HG02852 (cell line): Measurements from ENCODE around the gene CLPTM1.
A peak's percentile ranks its signal among the peaks of the same experiment; 100 is the strongest.
"Not testable (repeated sequence)": the region's sequence is repeated elsewhere in the genome, so short reads cannot be mapped to it uniquely, and the experiment has no call there.

Experiments
- ATAC-seq: cut with Tn5 transposase; IDR thresholded peaks from one replicate; pipeline ENCODE4 v1.9.1; 2021; ENCODE audit warnings: mild to moderate bottlenecking, moderate library complexity; ENCODE audit not compliant: unreplicated experiment

The CLPTM1 gene

DNA sequence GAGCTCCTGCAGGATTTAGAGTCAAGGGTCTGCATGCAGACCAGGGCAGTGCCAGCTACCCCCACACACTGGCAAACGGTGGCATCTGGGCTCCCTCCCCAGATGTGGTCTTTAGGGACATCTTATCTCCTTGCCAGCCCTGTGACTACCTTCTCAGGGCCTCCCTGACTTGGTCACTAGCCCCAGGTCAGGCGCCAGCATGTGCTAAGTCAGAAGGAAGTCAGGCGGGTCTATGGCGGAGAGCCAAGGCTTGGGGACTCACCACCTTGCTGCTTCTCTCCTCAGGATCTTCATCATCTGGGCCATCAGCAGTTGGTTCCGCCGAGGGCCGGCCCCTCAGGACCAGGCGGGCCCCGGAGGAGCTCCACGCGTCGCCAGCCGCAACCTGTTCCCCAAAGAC is 17.6 kb downstream of the CLPTM1 start:
- no peak for ATAC-seq

GRCh38 chr19:44973982-44974735 is 19.0 kb downstream of the CLPTM1 start:
- ATAC-seq: no peak

- ATAC-seq: no peak
These were observed 19.7 kb downstream of the CLPTM1 start for GRCh38 chr19:44974857-44975256.

- no peak for ATAC-seq
These were observed 20.3 kb downstream of the CLPTM1 start for GRCh38 chr19:44975444-44975843.

GRCh38 chr19:44984005-44984404 is 28.8 kb downstream of the CLPTM1 start:
- no peak for ATAC-seq

- no peak for ATAC-seq
These were observed 30.3 kb downstream of the CLPTM1 start for GRCh38 chr19:44985445-44985844.

DNA sequence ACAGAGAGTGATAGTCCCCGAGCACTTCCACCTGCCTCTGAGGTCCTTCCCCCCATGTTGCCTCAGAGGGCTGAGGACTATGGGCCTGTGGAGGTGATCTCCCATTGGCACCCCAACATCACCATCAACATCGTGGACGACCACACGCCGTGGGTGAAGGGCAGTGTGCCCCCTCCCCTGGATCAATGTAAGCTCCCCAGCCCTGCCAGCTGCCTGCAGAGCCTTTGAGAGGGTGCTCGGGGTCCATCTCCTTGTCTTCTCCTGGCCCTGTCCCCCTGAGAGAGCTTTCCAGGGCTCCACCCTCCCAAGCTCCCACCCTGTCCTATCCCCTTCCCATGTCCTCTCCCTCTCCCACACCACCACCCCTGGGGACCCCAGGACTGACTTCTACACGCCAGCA is 31.2 kb downstream of the CLPTM1 start:
- no peak for ATAC-seq

DNA sequence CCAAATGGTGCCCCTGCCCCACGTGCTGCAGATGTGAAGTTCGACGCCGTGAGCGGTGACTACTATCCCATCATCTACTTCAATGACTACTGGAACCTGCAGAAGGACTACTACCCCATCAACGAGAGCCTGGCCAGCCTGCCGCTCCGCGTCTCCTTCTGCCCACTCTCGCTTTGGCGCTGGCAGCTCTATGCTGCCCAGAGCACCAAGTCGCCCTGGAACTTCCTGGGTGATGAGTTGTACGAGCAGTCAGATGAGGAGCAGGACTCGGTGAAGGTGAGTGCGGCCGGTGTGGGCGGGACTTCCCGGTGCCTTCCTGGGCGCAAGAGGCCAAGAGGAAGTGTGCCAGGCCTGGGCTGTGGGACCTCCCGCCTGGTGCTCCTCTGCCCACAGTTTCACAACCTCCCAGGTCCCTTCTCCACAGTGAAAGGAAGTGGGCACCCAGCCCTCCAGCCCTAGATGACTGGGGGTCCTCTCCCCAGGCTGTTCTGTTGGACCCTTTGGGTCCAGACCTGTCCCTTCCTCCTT is 32.0 kb downstream of the CLPTM1 start:
- no peak for ATAC-seq

GRCh38 chr19:44988273-44988672 is 33.1 kb downstream of the CLPTM1 start:
- no peak for ATAC-seq

DNA sequence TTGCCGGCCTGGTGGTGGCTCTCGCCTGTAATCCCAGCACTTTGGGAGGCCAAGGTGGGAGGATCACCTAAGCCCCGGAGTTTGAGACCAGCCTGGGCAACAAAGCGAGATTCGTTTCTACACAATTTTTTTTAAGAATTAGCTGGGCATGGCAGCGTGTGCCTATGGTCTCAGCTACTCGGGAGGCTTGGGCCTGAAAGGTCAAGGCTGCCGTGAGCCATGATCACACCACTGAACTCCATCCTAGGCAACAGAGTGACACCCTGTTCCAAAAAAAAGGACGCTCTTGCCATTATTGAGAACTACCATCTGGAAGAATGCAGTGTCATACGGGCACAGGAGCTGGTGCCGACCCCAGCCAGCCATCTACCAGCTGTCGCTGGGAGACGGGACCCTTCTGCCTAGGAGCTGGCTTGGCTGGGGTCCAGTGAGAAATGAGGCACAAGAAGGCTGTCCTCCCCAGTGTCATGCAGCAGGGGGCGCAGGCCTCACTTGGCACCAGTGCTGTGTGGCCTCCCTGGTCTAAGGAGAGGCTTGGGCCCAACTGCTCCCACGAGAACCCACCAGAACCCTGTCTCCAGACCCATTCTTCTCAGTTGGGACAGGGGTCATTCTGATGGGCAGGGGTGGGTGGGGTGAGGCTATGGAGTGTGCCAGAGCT is 33.8 kb downstream of the CLPTM1 start:
- no peak for ATAC-seq

GRCh38 chr19:44990459-44990858 is 35.3 kb downstream of the CLPTM1 start:
- no peak for ATAC-seq

DNA sequence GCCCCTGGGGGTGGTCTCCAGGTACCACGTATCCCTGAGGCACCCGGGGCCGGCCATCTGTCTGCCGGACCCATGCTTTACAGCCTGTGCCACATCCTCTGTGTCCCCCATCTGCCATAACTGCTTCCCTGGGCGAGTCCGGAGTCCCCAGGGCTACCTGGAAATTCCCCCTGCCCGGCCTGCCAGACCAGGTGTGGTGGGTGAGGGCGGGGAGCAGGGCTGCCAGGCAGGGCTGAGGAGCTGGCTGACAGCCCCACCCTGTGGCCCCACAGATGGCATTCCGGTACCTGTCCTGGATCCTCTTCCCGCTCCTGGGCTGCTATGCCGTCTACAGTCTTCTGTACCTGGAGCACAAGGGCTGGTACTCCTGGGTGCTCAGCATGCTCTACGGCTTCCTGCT is 35.8 kb downstream of the CLPTM1 start:
- no peak for ATAC-seq

DNA sequence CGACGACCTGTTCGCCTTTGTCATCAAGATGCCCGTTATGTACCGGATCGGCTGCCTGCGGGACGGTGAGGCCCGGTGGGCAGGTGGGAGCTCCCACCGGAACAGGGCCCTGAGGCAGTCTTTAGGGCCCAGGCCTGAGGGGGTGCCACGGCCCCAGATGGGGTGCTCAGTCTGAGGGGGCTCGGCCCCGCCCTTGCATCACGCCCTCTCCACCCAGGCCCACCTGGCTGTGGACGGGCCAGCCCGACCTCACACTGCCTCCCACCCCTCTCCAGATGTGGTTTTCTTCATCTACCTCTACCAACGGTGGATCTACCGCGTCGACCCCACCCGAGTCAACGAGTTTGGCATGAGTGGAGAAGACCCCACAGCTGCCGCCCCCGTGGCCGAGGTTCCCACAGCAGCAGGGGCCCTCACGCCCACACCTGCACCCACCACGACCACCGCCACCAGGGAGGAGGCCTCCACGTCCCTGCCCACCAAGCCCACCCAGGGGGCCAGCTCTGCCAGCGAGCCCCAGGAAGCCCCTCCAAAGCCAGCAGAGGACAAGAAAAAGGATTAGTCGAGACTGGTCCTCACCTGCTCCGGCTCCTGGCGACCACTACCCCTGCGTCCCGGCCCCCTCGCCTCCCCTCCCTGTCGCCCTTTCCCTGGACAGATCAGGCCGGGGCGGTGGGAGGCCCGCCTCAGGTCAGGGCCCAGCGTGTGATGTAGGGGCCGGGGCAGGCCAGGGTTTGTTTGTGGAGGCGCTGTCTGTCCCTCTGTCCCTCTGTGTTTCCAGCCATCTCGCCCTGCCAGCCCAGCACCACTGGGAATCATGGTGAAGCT is 37.4 kb downstream of the CLPTM1 start:
- ATAC-seq: no peak

DNA sequence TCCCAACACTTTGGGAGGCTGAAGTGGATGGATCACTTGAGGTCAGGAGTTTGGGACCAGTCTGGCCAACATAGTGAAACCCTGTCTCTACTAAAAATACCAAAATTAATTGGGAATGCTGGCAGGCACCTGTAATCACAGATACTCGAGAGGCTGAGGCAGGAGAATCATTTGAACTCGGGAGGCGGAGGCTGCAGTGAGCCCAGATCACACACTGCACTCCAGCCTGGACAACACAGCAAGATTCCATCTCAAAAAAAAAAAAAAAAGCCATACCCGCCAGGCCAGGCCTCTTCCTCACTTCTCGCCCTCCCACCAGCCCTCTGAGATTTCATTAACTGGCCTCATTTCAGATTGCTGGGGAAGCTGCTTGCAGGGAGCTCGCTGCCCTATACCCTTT is 38.3 kb downstream of the CLPTM1 start:
- ATAC-seq: no peak

- no peak for ATAC-seq
These were observed 38.9 kb downstream of the CLPTM1 start for GRCh38 chr19:44993926-44994537.

DNA sequence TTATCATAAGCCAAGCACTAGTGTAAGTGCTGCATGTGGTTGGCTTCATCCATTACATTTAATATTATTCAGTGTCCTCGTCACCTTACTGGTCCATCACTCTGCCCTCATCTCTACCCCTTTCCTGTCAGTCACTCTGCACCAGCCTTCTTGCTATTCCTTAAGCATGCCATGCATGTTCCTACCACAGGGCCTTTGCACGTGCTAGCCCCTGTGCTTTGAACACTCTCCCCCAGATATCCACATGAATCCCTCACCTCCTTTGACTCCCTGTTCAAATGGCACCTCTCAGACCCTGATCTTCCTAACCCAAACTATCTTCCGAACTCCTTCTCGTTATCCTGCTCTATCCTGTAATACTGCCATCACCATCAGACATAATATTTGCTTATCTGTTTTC is 42.8 kb downstream of the CLPTM1 start:
- no peak for ATAC-seq

DNA sequence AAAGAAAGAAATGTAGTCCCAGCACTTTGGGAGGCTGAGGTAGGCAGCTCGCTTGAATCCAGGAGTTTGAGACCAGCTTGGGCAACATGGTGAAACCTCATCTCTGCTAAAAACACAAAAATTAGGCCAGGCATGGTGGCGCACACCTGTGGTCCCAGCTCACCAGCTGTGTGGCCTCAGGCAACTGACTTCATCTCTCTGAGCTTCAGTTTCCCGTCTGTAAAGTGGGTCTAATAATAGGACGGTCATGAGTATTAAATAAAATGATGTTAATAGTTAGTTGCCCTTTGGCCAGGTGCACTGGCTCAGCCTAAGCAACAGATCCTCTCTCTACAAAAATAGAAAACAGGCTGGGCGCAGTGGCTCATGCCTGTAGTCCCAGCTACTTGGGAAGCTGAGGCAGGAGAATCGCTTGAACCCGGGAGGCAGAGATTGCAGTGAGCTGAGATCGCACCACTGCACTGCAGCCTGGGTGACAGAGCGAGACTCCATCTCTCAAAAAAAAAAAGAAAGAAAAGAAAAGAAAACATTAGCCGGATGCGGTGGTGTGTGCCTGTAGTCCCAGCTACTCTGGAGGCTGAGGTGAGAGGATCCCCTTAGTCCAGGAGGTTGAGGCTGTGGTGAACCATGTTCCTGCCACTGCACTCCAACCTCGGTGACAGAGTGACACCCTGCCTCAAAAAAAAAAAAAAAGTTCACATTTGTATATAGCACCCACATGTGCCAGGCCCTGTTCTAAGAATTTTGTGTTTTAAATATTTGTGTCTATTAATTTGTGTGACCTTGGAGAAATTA is 44.1 kb downstream of the CLPTM1 start:
- ATAC-seq: not testable (repeated sequence)

GRCh38 chr19:45000665-45001064 is 45.5 kb downstream of the CLPTM1 start:
- ATAC-seq: not testable (repeated sequence)

DNA sequence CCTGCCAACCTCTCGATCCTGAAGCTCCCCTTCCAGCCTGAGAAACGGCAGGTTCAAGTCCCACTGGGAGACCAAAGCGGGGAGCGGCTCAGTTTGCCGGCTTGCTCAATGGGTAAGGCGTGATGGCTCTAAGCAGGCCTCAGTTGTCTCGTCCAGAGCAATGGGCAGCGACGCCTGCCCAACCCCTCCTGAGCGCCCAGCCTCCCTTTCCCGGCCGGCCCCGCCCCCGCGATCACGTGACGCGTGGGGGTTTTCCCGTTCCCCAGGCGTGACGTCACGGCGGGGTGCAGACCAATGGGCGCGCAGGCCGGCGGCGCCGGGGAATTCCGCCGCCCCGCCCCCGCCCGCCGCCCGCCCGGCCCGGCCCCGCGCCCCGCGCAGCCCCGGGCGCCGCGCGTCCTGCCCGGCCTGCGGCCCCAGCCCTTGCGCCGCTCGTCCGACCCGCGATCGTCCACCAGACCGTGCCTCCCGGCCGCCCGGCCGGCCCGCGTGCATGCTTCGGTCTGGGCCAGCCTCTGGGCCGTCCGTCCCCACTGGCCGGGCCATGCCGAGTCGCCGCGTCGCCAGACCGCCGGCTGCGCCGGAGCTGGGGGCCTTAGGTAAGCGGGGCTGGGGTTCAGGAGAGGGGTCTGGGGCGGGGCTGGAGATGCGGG is 46.0 kb downstream of the CLPTM1 start, which contains the start of gene RELB:
Gene RELB, plus strand, starts transcription at position 378 of the 653 bp plus-strand sequence. Its CDS starts 116 bp downstream, at position 494.
- peak; percentile 52 for ATAC-seq

DNA sequence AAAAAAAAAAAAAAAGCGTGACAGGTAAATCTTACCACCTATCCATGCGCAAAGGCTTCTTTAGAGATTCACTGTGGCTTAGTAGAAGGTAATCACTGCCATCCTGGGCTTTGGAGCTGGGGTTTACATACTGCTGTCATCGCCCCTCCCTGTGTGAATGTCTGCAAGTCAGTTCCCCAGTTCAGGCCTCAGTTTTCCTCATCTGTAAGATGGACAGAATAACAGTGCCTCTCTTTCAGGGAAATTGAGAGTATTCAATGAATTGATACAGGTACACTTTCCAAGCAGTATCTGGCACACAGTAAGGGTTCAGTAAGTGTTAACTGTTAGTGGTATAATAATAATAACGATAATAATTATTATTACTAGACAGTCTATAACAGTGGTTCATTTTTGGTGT is 48.3 kb downstream of the CLPTM1 start:
- ATAC-seq: no peak
